HepG2 (cell line): ENCODE results near the gene ZBTB22. TPM values are rescaled to one million over a fixed set of nuclear protein-coding genes. Genes with fewer than 3 reads are reported as not detected.

Experiments used
- ATAC-seq: fragments of 200-7000 bp; cut with Tn5 transposase; 3 replicates; pipeline ENCODE4 v1.9.1; 2020; ENCODE audit warnings: mild to moderate bottlenecking, moderate library complexity
- Bru-seq: library from RNA; stranded (reverse); fragments of 400-500 nt; gene quantifications from one replicate; lab custom pipeline; 2021; lab: Mats Ljungman, UMichigan
- BruChase-seq, 2 experiments: library from RNA; stranded (reverse); fragments of 400-500 nt; gene quantifications; one replicate each; lab custom pipeline; 2021; lab: Mats Ljungman, UMichigan
- BruUV-seq: library from RNA; stranded (reverse); fragments of 400-500 nt; replicated peaks from 2 replicates; lab custom pipeline; 2021; lab: Mats Ljungman, UMichigan
- CTCF ChIA-PET: fragments of 300-600 bp; formaldehyde crosslinking; extraction: SDS; loops from one replicate; lab custom pipeline; 2021; ENCODE audit warnings: low total read pairs, inconsistent platforms, low intra/inter-chr PET ratio; lab: Yijun Ruan, JAX
- POLR2A ChIA-PET: fragments of 350-600 bp; sonication (Branson Sonifier 250); formaldehyde crosslinking; loops from one replicate; lab custom pipeline; 2020; ENCODE audit warnings: antibody characterized with exemption, inconsistent platforms; lab: Yijun Ruan, JAX
- DNase-seq: peaks from one replicate; pipeline ENCODE4 v3.0.0-alpha.2; 2015; ENCODE audit warnings: low spot score
- FAIRE-seq: peaks from 3 replicates; lab custom pipeline; 2011; peaks lifted over from hg19 to GRCh38; lab: Jason Lieb, UNC
- H2AFZ ChIP-seq: one replicate; pipeline ENCODE4 v1.6.1; 2011; ENCODE audit warnings: low read length, inconsistent platforms
- H3K27ac ChIP-seq: fragments of 300-600 bp; 3 replicates; pipeline ENCODE4 v1.8.0; 2011; ENCODE audit warnings: mixed run types, mild to moderate bottlenecking, mixed read lengths, low read length, inconsistent platforms; ENCODE audit not compliant: insufficient read depth; ENCODE audit errors: extremely low read length
- H3K27me3 ChIP-seq, 2 experiments: fragments of 200-600 bp in 1 of 2; 2 replicates in 1 of 2; 3 replicates in 1 of 2; pipeline versions ENCODE4 v1.6.0 to v1.8.0; 2011; ENCODE audit warnings: low read length in 2 of 2, mild to moderate bottlenecking in 2 of 2, moderate library complexity in 2 of 2, inconsistent platforms in 1 of 2; ENCODE audit not compliant: insufficient read depth in 2 of 2, control insufficient read depth in 1 of 2
- H3K36me3 ChIP-seq, 2 experiments: fragments of 200-600 bp in 1 of 2; replicated peaks in 1 of 2; 2 replicates in 1 of 2; 3 replicates in 1 of 2; pipeline versions ENCODE4 v1.5.1 to v1.8.0; 2011; ENCODE audit warnings: low read length in 2 of 2, inconsistent platforms in 1 of 2; ENCODE audit not compliant: insufficient read depth in 2 of 2, control insufficient read depth in 1 of 2
- H3K4me1 ChIP-seq: 2 replicates; pipeline ENCODE4 v1.5.1; 2012; ENCODE audit warnings: low read length, inconsistent platforms; ENCODE audit not compliant: insufficient read depth
- H3K4me2 ChIP-seq: 2 replicates; pipeline ENCODE4 v1.6.0; 2011; ENCODE audit warnings: low read depth, low read length, inconsistent platforms
- H3K4me3 ChIP-seq, 3 experiments: fragments of 200-600 bp in 1 of 3; sonication (generic), shearing (Covaris generic) in 1 of 3; replicated peaks in 1 of 3; 2 replicates each; pipeline ENCODE4 v1.5.1; 2011 to 2016; ENCODE audit warnings: low read length in 3 of 3, inconsistent platforms in 2 of 3, low read depth in 2 of 3, mild to moderate bottlenecking in 2 of 3, control low read depth in 1 of 3, mixed read lengths in 1 of 3; ENCODE audit not compliant: insufficient read depth in 1 of 3
- H3K79me2 ChIP-seq: one replicate; pipeline ENCODE4 v1.6.1; 2011; ENCODE audit warnings: low read length, inconsistent platforms; ENCODE audit not compliant: insufficient read depth
- H3K9ac ChIP-seq: 2 replicates; pipeline ENCODE4 v1.6.0; 2011; ENCODE audit warnings: mild to moderate bottlenecking, low read depth, low read length, inconsistent platforms; ENCODE audit not compliant: insufficient read depth
- H3K9me3 ChIP-seq: 2 replicates; pipeline ENCODE4 v1.5.1; 2012; ENCODE audit warnings: mild to moderate bottlenecking, low read length
- H4K20me1 ChIP-seq: 2 replicates; pipeline ENCODE4 v1.6.0; 2011; ENCODE audit warnings: inconsistent platforms, mild to moderate bottlenecking, low read length, moderate library complexity; ENCODE audit not compliant: insufficient read depth
- GABPB1 ChIP-seq: IDR thresholded peaks from 2 replicates; pipeline ENCODE4 v1.6.1; 2016; ENCODE audit warnings: mild to moderate bottlenecking, missing genetic modification reagents, moderate library complexity, missing compliant biosample characterization
- ZNF318 ChIP-seq: sonication (generic); formaldehyde crosslinking; IDR thresholded peaks from 2 replicates; pipeline ENCODE4 v1.4.0; 2020; ENCODE audit warnings: mild to moderate bottlenecking, missing genetic modification reagents
- ZNF672 ChIP-seq: sonication (generic); formaldehyde crosslinking; IDR thresholded peaks from 2 replicates; pipeline ENCODE4 v1.8.1; 2022; ENCODE audit warnings: missing genetic modification reagents
- WGBS: methylation state at CpG from one replicate; pipeline ENCODE4 v1.1.6; 2017; ENCODE audit warnings: low lambda C conversion rate; 5-methylcytosine and 5-hydroxymethylcytosine counted together
- in situ Hi-C: cut with HindIII; loops from 2 replicates; pipeline ENCODE4 v1.10.0; 2017; ENCODE audit warnings: low pct_unique_long_range_greater_than_20kb; ENCODE audit not compliant: extremely low pct_ligation_motif_present
- intact Hi-C: fragments of 100-400 bp; cut with micrococcal nuclease; formaldehyde crosslinking; loops from one replicate; pipeline ENCODE4 v1.10.0; 2022; ENCODE audit not compliant: unreplicated experiment
- long read RNA-seq, 2 experiments: library from RNA in 1 of 2; library from polyadenylated mRNA in 1 of 2; stranded (forward) in 1 of 2; unstranded in 1 of 2; transcript quantifications; one replicate each; pipeline ENCODE4 v2.0.0, GENCODE V29; 2019 to 2022
- polyA minus RNA-seq, 3 experiments: library from RNA; depleted of rRNA, polyadenylated mRNA; stranded (reverse); fragments of >200 nt; gene quantifications; 2 replicates each; pipeline ENCODE4 v1.2.3, GENCODE V29; 2011; ENCODE audit warnings: low replicate concordance in 1 of 3
- polyA plus RNA-seq, 8 experiments: library from polyadenylated mRNA; depleted of rRNA in 3 of 8; stranded (reverse) in 7 of 8; unstranded in 1 of 8; fragments of >200 nt; fragmentation: Illumina TruSeq in 4 of 8; extraction: Trizol in 4 of 8; gene quantifications; 2 replicates each; pipeline versions ENCODE4 v1.2.1 to v1.2.3, GENCODE V29; 2011 to 2016; ENCODE audit warnings: low read depth in 4 of 8, missing spikeins in 1 of 8, mixed read lengths in 1 of 8; ENCODE audit not compliant: insufficient read depth in 1 of 8
- total RNA-seq, 5 experiments: library from RNA; depleted of rRNA; stranded (reverse); fragments of >200 nt; fragmentation: Illumina TruSeq; extraction: Trizol; gene quantifications; 2 replicates each; pipeline ENCODE4 v1.2.3, GENCODE V29; 2016; ENCODE audit warnings: low read depth in 1 of 5

Gene ZBTB22
- 6.6 and 8.0 TPM in 2 replicates for total RNA-seq (2016; rRNA removed; fragmentation: Illumina TruSeq; extraction: Trizol)
- 2.3 and 2.6 TPM in 2 replicates for total RNA-seq (2016; cell fraction: cytosol; rRNA removed; fragmentation: Illumina TruSeq; extraction: Trizol; ENCODE audit: low read depth)
- 5.5 and 8.7 TPM in 2 replicates for total RNA-seq (2016; cell fraction: insoluble cytoplasmic fraction; rRNA removed; fragmentation: Illumina TruSeq; extraction: Trizol)
- 7.1 and 7.2 TPM in 2 replicates for total RNA-seq (2016; cell fraction: membrane; rRNA removed; fragmentation: Illumina TruSeq; extraction: Trizol)
- 5.7 and 6.4 TPM in 2 replicates for total RNA-seq (2016; cell fraction: nucleus; rRNA removed; fragmentation: Illumina TruSeq; extraction: Trizol)
- 10.6 and 13.4 TPM in 2 replicates for polyA plus RNA-seq (2011; rRNA removed)
- 8.3 and 11.3 TPM in 2 replicates for polyA plus RNA-seq (2011; cell fraction: cytosol; rRNA removed)
- polyA plus RNA-seq (2011; cell fraction: nucleus; rRNA removed), result 21.6 and 22.3 TPM in 2 replicates
- polyA plus RNA-seq (2012), result 7.0 and 7.7 TPM in 2 replicates
- 1.6 and 1.7 TPM in 2 replicates for polyA plus RNA-seq (2016; cell fraction: cytosol; fragmentation: Illumina TruSeq; extraction: Trizol; ENCODE audit: low read depth)
- 6.1 and 6.4 TPM in 2 replicates for polyA plus RNA-seq (2016; cell fraction: insoluble cytoplasmic fraction; fragmentation: Illumina TruSeq; extraction: Trizol; ENCODE audit: low read depth)
- 5.8 and 6.0 TPM in 2 replicates for polyA plus RNA-seq (2016; cell fraction: membrane; fragmentation: Illumina TruSeq; extraction: Trizol; ENCODE audit: low read depth)
- polyA plus RNA-seq (2016; cell fraction: nucleus; fragmentation: Illumina TruSeq; extraction: Trizol; ENCODE audit: insufficient read depth, low read depth), result 12.9 TPM in 2 replicates
- 17.5 and 28.0 TPM in 2 replicates for polyA minus RNA-seq (2011; rRNA and poly(A)+ RNA removed; ENCODE audit: low replicate concordance)
- 5.7 and 6.2 TPM in 2 replicates for polyA minus RNA-seq (2011; cell fraction: cytosol; rRNA and poly(A)+ RNA removed)
- polyA minus RNA-seq (2011; cell fraction: nucleus; rRNA and poly(A)+ RNA removed), result 7.8 and 9.8 TPM in 2 replicates
- Bru-seq, nascent RNA, result percentile 64 among the genes with signal in this experiment
- BruChase-seq, experiment 1, labeled RNA remaining after a 6-hour chase, result percentile 80 among the genes with signal in this experiment
- BruChase-seq, experiment 2, labeled RNA remaining after a 2-hour chase, result percentile 83 among the genes with signal in this experiment
- long read RNA-seq, experiment 1, partial matches to known transcripts, result 0 of 3 reads
- long read RNA-seq, experiment 1, other reads (novel, unspliced or antisense), result 3 of 3 reads
- long read RNA-seq, experiment 2, transcript ZBTB22-208 (2 exons, 2,651 nt), result major isoform, 10 of 24 reads
- long read RNA-seq, experiment 2, partial matches to known transcripts, result 0 of 24 reads
- long read RNA-seq, experiment 2, other reads (novel, unspliced or antisense), result 13 of 24 reads

- in situ Hi-C loops (no loop called here), intact Hi-C loops (no loop called here)
- peak within 1 kb of the TSS; percentile 84 for H2AFZ ChIP-seq
- no TSS peak for BruUV-seq
- peak; percentile 99 for DNase-seq
- H3K9me3 ChIP-seq, result no peaks in the 10 kb centered on the region
- ChIA-PET CTCF (no interaction called here), POLR2A (interaction anchor here (0.5 to 3.9 kb wide), 29 partner anchors 9 to 1122 kb away, joined by 3 to 57 read pairs (median 5); partner anchors contain the start of genes B3GALT4, CUTA, PFDN6 and PHF1)
- H3K36me3 ChIP-seq, result peaks cover 5 to 31% of the 10 kb centered on the region in 2 experiments
- H3K4me1 ChIP-seq, result peaks cover 55% of the 10 kb centered on the region
- H3K4me2 ChIP-seq, result peak within 1 kb of the TSS; percentile 78
- ATAC-seq, result peak; percentile 79
- H3K9ac ChIP-seq, result peak within 1 kb of the TSS; percentile 72
- H3K4me3 ChIP-seq, result peak within 1 kb of the TSS; percentile 71 to 79 (median 73)
- H3K79me2 ChIP-seq, result peaks cover 30% of the 10 kb centered on the region
- H4K20me1 ChIP-seq, result peaks cover 3% of the 10 kb centered on the region; the same call in 1 of the 2 replicates
- 1% methylated on average over 33 of the region's 44 CpGs for WGBS
- FAIRE-seq, result peak; percentile 100
- no peaks in the 10 kb centered on the region; a peak in 2 of 5 replicates for H3K27me3 ChIP-seq
- H3K27ac ChIP-seq, result peak within 1 kb of the TSS; percentile 82
- TF ChIP-seq ZNF318 (CRISPR knock-in tag) (no peak), GABPB1 (CRISPR knock-in tag) (peak; percentile 47; the same call in 1 of the 2 replicates), ZNF672 (CRISPR knock-in tag) (no peak)
Observed at GRCh38 chr6:33317669-33318425, at the start of gene ZBTB22. Gene ZBTB22, minus strand, starts transcription at chr6:33317744. Its CDS starts 828 bp downstream, at chr6:33316916.
